Embryonic facial prominence (tissue), 1 donor: ENCODE data around the gene GPR55.

ENCODE experiments used
- DNase-seq: peaks from one replicate; pipeline ENCODE4 v3.0.0-alpha.2; 2016; ENCODE audit errors: extremely low spot score

Gene GPR55

GRCh38 chr2:230868161-230868946 is 56.7 kb downstream of the GPR55 start:
- no peak for DNase-seq

- no peak for DNase-seq
Measured at GRCh38 chr2:230866756-230867523, 58.1 kb downstream of the GPR55 start.

- no peak for DNase-seq
Measured at GRCh38 chr2:230865766-230866755, 59.0 kb downstream of the GPR55 start.

GRCh38 chr2:230865307-230865765 is 59.7 kb downstream of the GPR55 start:
- peak; percentile 74 for DNase-seq

- peak; percentile 78 for DNase-seq
Measured at GRCh38 chr2:230864605-230865306, 60.3 kb downstream of the GPR55 start, which contains the start of gene ITM2C. Gene ITM2C (plus strand): TSS chr2:230864942. CDS start chr2:230865026, 84 bp downstream.

- DNase-seq = no peak
Measured at GRCh38 chr2:230864122-230864604, 60.9 kb downstream of the GPR55 start.

GRCh38 chr2:230863442-230864121 is 61.5 kb downstream of the GPR55 start:
- no peak for DNase-seq

GRCh38 chr2:230863031-230863430 is 62.0 kb downstream of the GPR55 start:
- no peak for DNase-seq

GRCh38 chr2:230862292-230862691 is 62.8 kb downstream of the GPR55 start:
- no peak for DNase-seq

GRCh38 chr2:230861552-230862255 is 63.3 kb downstream of the GPR55 start:
- no peak for DNase-seq
